Peyer's patch (tissue), 4 donors: Measurements from ENCODE around the gene GJA3.

ENCODE experiments used
- POLR2A ChIP-seq, 2 donors: fragments of 450-650 bp; IDR thresholded peaks; one replicate each; pipeline ENCODE4 v1.5.1; 2017; ENCODE audit warnings: antibody characterized with exemption in 2 of 2, mild to moderate bottlenecking in 2 of 2, moderate library complexity in 2 of 2
- TF ChIP-seq, protein P1 (sequence below), 6 experiments: fragments of 450-650 bp in 4 of 6; fragments of 200-600 bp in 2 of 6; sonication (generic) in 1 of 6; IDR thresholded peaks; one replicate each; pipeline ENCODE4 v1.5.1; 2017 to 2019; ENCODE audit warnings: antibody characterized with exemption in 6 of 6, mild to moderate bottlenecking in 3 of 6, moderate library complexity in 1 of 6

DNA sequence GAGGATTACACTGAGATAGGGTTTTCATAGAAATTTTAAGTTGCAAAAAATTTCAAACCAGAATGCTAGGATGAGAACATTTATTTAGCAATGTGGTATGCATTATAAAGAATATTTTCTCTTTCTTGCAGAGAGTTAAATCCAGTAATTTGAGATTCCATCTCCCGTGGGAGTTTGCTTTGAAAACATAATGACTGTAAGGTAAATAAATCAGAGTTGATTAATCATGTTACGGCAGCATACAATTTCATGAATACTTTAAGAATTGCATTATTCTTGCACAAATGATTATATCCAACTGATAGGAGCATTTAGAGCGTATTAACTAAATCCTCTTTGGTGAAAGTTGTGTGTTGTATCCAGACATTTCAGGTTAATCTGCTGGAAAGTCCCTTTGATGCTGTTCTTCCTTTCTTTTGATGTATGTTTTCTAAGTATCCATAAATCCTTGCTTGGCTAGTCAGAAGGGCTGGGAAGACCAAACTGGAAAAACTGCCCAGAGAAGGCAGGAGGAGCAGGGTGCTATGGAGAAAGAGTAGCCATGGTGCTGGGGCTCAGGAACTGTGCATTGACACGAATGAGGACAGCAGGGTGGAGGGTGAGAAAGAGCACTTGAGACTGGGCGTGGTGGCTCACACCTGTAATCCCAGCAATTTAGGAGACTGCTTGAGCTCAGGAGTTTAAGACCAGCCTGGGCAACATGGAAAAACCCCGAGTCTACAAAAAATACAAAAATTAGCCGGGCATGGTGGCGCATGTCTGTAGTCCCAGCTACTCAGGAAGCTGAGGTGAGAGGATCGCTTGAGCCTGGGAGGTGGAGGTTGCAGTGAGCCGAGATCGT, 4.8 kb upstream of the GJA3 start:
- TF ChIP-seq, protein P1, sequence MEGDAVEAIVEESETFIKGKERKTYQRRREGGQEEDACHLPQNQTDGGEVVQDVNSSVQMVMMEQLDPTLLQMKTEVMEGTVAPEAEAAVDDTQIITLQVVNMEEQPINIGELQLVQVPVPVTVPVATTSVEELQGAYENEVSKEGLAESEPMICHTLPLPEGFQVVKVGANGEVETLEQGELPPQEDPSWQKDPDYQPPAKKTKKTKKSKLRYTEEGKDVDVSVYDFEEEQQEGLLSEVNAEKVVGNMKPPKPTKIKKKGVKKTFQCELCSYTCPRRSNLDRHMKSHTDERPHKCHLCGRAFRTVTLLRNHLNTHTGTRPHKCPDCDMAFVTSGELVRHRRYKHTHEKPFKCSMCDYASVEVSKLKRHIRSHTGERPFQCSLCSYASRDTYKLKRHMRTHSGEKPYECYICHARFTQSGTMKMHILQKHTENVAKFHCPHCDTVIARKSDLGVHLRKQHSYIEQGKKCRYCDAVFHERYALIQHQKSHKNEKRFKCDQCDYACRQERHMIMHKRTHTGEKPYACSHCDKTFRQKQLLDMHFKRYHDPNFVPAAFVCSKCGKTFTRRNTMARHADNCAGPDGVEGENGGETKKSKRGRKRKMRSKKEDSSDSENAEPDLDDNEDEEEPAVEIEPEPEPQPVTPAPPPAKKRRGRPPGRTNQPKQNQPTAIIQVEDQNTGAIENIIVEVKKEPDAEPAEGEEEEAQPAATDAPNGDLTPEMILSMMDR (IDR thresholded peaks at IDR 0.05): no peak
- no peak for TF ChIP-seq POLR2A (IDR thresholded peaks at IDR 0.05)
